Inferior parietal cortex (tissue), 1 donor: ENCODE measurements around the gene CTAGE1.

Experiments
- DNase-seq: peaks from one replicate; pipeline ENCODE4 v3.0.0-alpha.2; 2016; ENCODE audit errors: extremely low spot score

CTAGE1 gene

GRCh38 chr18:22391407-22392345 lies 26.0 kb downstream of the CTAGE1 start:
- no peak for DNase-seq

- DNase-seq = no peak
Measured at GRCh38 chr18:22387787-22388186, 29.9 kb downstream of the CTAGE1 start.

GRCh38 chr18:22387364-22387763 lies 30.4 kb downstream of the CTAGE1 start:
- no peak for DNase-seq

- DNase-seq = no peak
Measured at GRCh38 chr18:22385718-22386117, 32.0 kb downstream of the CTAGE1 start.

GRCh38 chr18:22378672-22379282 lies 38.9 kb downstream of the CTAGE1 start:
- DNase-seq = no peak

GRCh38 chr18:22377769-22378168 lies 39.9 kb downstream of the CTAGE1 start:
- no peak for DNase-seq

GRCh38 chr18:22370414-22370813 lies 47.3 kb downstream of the CTAGE1 start:
- DNase-seq = no peak

GRCh38 chr18:22368021-22368420 lies 49.7 kb downstream of the CTAGE1 start:
- DNase-seq = no peak

- no peak for DNase-seq
Measured at GRCh38 chr18:22367303-22367702, 50.4 kb downstream of the CTAGE1 start.

GRCh38 chr18:22363867-22364463 lies 53.8 kb downstream of the CTAGE1 start:
- no peak for DNase-seq
